ENCODE results near the gene RANBP10.

DNA sequence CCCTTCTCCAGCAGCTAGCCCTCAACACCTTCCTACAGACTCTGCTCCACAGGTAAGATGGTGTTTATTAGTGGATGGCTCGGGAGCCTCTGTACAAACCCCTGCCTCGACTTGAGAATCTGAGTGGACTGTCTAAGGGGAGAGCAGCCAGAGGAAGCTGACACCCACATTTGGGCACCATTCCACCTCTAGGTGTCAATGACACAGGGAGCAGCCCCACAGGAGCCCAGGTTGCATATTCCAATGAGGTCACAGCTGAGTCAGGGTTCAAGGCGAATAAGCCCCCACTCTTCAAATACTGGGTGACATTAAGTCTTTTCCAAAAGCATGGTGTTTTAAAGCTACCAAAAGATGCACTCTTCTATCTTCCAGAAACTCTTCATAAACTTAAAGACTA is 31.9 kb downstream of the RANBP10 start:
- TF ChIP-seq POLR2A (IDR thresholded peaks at IDR 0.05) (no peak), CTCF (IDR thresholded peaks at IDR 0.05) (no peak)

Measured in esophagus squamous epithelium (tissue), 4 donors.